ENCODE measurements around the gene ADM5.

DNA sequence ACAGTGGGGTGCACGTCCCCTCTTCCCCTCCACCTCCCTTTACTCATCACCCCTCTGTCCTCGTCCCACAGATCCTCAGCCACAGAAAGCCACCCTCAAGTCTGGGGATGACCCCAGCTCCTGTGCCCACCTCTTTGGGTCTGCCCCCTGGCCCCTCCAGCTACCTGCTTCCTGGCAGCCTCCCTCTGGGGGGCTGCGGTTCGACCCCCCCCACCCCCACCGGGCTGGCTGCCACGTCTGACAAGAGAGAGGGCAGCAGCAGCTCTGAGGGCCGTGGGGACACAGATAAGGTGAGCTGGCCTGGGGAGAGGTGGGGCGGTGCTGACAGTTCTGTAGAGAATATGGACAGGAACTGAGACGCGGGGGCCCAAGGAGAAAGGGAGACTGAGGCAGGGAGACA is 34.8 kb upstream of the ADM5 start:
- TF ChIP-seq, protein P1, sequence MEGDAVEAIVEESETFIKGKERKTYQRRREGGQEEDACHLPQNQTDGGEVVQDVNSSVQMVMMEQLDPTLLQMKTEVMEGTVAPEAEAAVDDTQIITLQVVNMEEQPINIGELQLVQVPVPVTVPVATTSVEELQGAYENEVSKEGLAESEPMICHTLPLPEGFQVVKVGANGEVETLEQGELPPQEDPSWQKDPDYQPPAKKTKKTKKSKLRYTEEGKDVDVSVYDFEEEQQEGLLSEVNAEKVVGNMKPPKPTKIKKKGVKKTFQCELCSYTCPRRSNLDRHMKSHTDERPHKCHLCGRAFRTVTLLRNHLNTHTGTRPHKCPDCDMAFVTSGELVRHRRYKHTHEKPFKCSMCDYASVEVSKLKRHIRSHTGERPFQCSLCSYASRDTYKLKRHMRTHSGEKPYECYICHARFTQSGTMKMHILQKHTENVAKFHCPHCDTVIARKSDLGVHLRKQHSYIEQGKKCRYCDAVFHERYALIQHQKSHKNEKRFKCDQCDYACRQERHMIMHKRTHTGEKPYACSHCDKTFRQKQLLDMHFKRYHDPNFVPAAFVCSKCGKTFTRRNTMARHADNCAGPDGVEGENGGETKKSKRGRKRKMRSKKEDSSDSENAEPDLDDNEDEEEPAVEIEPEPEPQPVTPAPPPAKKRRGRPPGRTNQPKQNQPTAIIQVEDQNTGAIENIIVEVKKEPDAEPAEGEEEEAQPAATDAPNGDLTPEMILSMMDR (IDR thresholded peaks at IDR 0.05) = no peak
- TF ChIP-seq POLR2A (IDR thresholded peaks at IDR 0.05) = no peak
